Inflammatory macrophage (primary cell): ENCODE results near the gene PRSS16.
"Not testable (repeated sequence)": the region's sequence is repeated elsewhere in the genome, so short reads cannot be mapped to it uniquely, and the experiment has no call there.

Source experiments
- DNase-seq, 2 donors: peaks; one replicate each; pipeline ENCODE4 v3.0.0-alpha.2; 2020 to 2022
- total RNA-seq, 18 experiments: gene quantifications; one replicate each; lab custom pipeline; 2026; ENCODE audit warnings: mixed read lengths in 6 of 18, inconsistent platforms in 2 of 18; lab: John Stamatoyannopoulos, UW

The PRSS16 gene
- total RNA-seq = 0 to 0.18 (median 0) reads per million in 18 experiments

GRCh38 chr6:27247133-27247836 is at the start of gene PRSS16:
TSS of gene PRSS16 (plus strand) at chr6:27247701. CDS start at chr6:27247738, 37 bp downstream.
- no peak for DNase-seq

- DNase-seq = no peak
Observed at GRCh38 chr6:27205375-27206278, 41.9 kb upstream of the PRSS16 start.

GRCh38 chr6:27206806-27207205 is 40.7 kb upstream of the PRSS16 start:
- no peak for DNase-seq

GRCh38 chr6:27208042-27208441 is 39.5 kb upstream of the PRSS16 start:
- no peak for DNase-seq

- no peak for DNase-seq
Observed at GRCh38 chr6:27209196-27209595, 38.3 kb upstream of the PRSS16 start.

GRCh38 chr6:27209659-27210269 is 37.7 kb upstream of the PRSS16 start:
- DNase-seq = no peak

GRCh38 chr6:27213091-27213517 is 34.4 kb upstream of the PRSS16 start:
- DNase-seq = not testable (repeated sequence)

- DNase-seq = no peak
Observed at GRCh38 chr6:27213544-27214125, 33.9 kb upstream of the PRSS16 start.

GRCh38 chr6:27214126-27214601 is 33.3 kb upstream of the PRSS16 start:
- DNase-seq = no peak

- DNase-seq = no peak
Observed at GRCh38 chr6:27216874-27217273, 30.6 kb upstream of the PRSS16 start.

- DNase-seq = not testable (repeated sequence)
Observed at GRCh38 chr6:27222971-27223370, 24.5 kb upstream of the PRSS16 start.

GRCh38 chr6:27224729-27225128 is 22.8 kb upstream of the PRSS16 start:
- no peak for DNase-seq

- DNase-seq = no peak
Observed at GRCh38 chr6:27228963-27229477, 18.5 kb upstream of the PRSS16 start.

GRCh38 chr6:27230758-27231111 is 16.8 kb upstream of the PRSS16 start:
- DNase-seq = no peak

- no peak for DNase-seq
Observed at GRCh38 chr6:27234576-27234975, 12.9 kb upstream of the PRSS16 start.

- DNase-seq = no peak
Observed at GRCh38 chr6:27237089-27237803, 10.3 kb upstream of the PRSS16 start.

- no peak for DNase-seq
Observed at GRCh38 chr6:27238010-27238983, 9.2 kb upstream of the PRSS16 start.

- no peak for DNase-seq
Observed at GRCh38 chr6:27239258-27239657, 8.2 kb upstream of the PRSS16 start.

- DNase-seq = no peak
Observed at GRCh38 chr6:27241443-27241842, 6.1 kb upstream of the PRSS16 start.

GRCh38 chr6:27242589-27243265 is 4.8 kb upstream of the PRSS16 start:
- DNase-seq = no peak
